ENCODE results near the gene FANCC. TPM values are rescaled to one million over a fixed set of nuclear protein-coding genes. Genes with fewer than 3 reads are reported as not detected.

Gene FANCC
- total and polyA plus RNA-seq, 2 of the 8 experiments (the other 6 are each of a cell fraction or from before 2014, with no cell fraction given), result 7.8 to 15.2 TPM

GRCh38 chr9:95341293-95341962, 23.9 kb upstream of the FANCC start:
- Histone ChIP-seq H3K27me3 (replicated peaks in 1 of 4; ENCODE audit: control insufficient read depth in 3 of 4, extremely low read depth in 1 of 4, insufficient read depth in 3 of 4, low read length in 3 of 4) (no peaks in the 10 kb centered on the region; a peak in 1 of 7 replicates), H3K36me3 (ENCODE audit: control insufficient read depth in 2 of 4, insufficient read depth in 4 of 4, low read length in 3 of 4) (no peaks in the 10 kb centered on the region), H2BK12ac (ENCODE audit: low read depth, low read length) (no peak overlapping the region), H4K20me1 (replicated peaks in 1 of 2; ENCODE audit: control insufficient read depth in 1 of 2, insufficient read depth in 2 of 2, low read length in 2 of 2) (no peaks in the 10 kb centered on the region), H3K9me3 (ENCODE audit: insufficient read depth in 2 of 2, low read depth in 1 of 2, low read length in 1 of 2) (no peaks in the 10 kb centered on the region), H3K9ac (replicated peaks in 1 of 4; ENCODE audit: extremely low read depth in 1 of 4, low read depth in 3 of 4, low read length in 3 of 4) (no peak overlapping the region), H3K4me1 (replicated peaks in 1 of 4; ENCODE audit: control insufficient read depth in 3 of 4, insufficient read depth in 4 of 4, low read length in 3 of 4) (no peaks in the 10 kb centered on the region), H3K4ac (replicated peaks; ENCODE audit: insufficient read length, low read depth, low read length) (no peak overlapping the region), H3K23ac (ENCODE audit: insufficient read length) (no peak overlapping the region), H3K79me2 (ENCODE audit: control insufficient read depth in 1 of 2, insufficient read depth in 2 of 2, low read length in 2 of 2) (no peaks in the 10 kb centered on the region), H3K18ac (ENCODE audit: extremely low read depth, low read length) (no peak overlapping the region), H2AFZ (ENCODE audit: low read length) (no peak overlapping the region), H3K27ac (ENCODE audit: low read depth, low read length) (no peak overlapping the region), H3K4me3 (ENCODE audit: extremely low read depth in 1 of 4, insufficient read depth in 2 of 4, low read depth in 3 of 4, low read length in 4 of 4) (no peak overlapping the region), H3K79me1 (ENCODE audit: low read depth, low read length) (no peaks in the 10 kb centered on the region), H2AK5ac (ENCODE audit: low read depth, low read length) (no peak overlapping the region), H2BK15ac (ENCODE audit: low read length) (no peak overlapping the region), H3K23me2 (ENCODE audit: low read depth, low read length) (no peaks in the 10 kb centered on the region), H2BK20ac (ENCODE audit: low read length) (no peak overlapping the region), H3K4me2 (ENCODE audit: insufficient read depth in 1 of 2, low read depth in 2 of 2, low read length in 2 of 2) (no peak overlapping the region), H2BK120ac (replicated peaks; ENCODE audit: low read depth, low read length) (no peak overlapping the region), H4K8ac (ENCODE audit: extremely low read depth, insufficient read depth, low read length) (no peak overlapping the region; the same call in 1 of the 2 replicates), H4K5ac (ENCODE audit: insufficient read length, low read depth, low read length) (no peak overlapping the region), H2BK5ac (ENCODE audit: low read depth, low read length) (no peak overlapping the region), H4K91ac (replicated peaks; ENCODE audit: insufficient read length, low read length) (no peak overlapping the region), H3K14ac (ENCODE audit: insufficient read length) (no peak overlapping the region), H3K56ac (replicated peaks; ENCODE audit: insufficient read length, low read depth, low read length) (no peak overlapping the region)
- WGBS, 2 experiments (ENCODE audit: extremely low coverage in 1 of 2, insufficient coverage in 1 of 2, insufficient read length in 1 of 2, insufficient replicate concordance in 2 of 2, low coverage in 1 of 2, low lambda C conversion rate in 2 of 2, missing lambda C conversion rate in 1 of 2), result 65% methylated on average over 5 of the region's 5 CpGs; no CpG with 5 or more reads in 1 of the 2 experiments
- peak; percentile 48 for FAIRE-seq
- ChIA-PET POLR2A (ENCODE audit: partially characterized antibody) (no interaction called here), CTCF (ENCODE audit: partially characterized antibody) (interaction anchor here (0.6 to 1.8 kb wide), 8 partner anchors 9 to 983 kb away, joined by 3 to 9 read pairs (median 3); no protein-coding TSS in a partner anchor)
- TF ChIP-seq CTCF (IDR thresholded peaks at IDR 0.05; ENCODE audit: control extremely low read depth in 1 of 3, insufficient read depth in 1 of 3, low read depth in 1 of 3, low read length in 3 of 3), result peak; percentile 38 to 48 (median 43)
- no peak for TF ChIP-seq SP2 (IDR thresholded peaks at IDR 0.05; ENCODE audit: low read length)
- TF ChIP-seq MAFK (IDR thresholded peaks at IDR 0.05; ENCODE audit: low read depth, low read length), result no peak
- no peak for TF ChIP-seq BCL11A (IDR thresholded peaks at IDR 0.05; ENCODE audit: low read depth in 2 of 2, low read length in 2 of 2)
- TF ChIP-seq RAD21 (IDR thresholded peaks at IDR 0.05 in 1 of 2, conservative IDR thresholded peaks at IDR 0.05 in 1 of 2; ENCODE audit: low read depth in 2 of 2, low read length in 2 of 2), result peak; percentile 48 to 56
- DNase-seq (ENCODE audit: low read depth in 1 of 2, low spot score in 2 of 2), result no peak
